SKM-1 (cell line): ENCODE data around the gene SIGLEC1.
A peak's percentile ranks its signal among the peaks of the same experiment; 100 is the strongest.

Experiments
- DNase-seq: peaks from one replicate; lab custom pipeline; 2025; ENCODE audit not compliant: unreplicated experiment; lab: John Stamatoyannopoulos, UW

Gene SIGLEC1

DNA sequence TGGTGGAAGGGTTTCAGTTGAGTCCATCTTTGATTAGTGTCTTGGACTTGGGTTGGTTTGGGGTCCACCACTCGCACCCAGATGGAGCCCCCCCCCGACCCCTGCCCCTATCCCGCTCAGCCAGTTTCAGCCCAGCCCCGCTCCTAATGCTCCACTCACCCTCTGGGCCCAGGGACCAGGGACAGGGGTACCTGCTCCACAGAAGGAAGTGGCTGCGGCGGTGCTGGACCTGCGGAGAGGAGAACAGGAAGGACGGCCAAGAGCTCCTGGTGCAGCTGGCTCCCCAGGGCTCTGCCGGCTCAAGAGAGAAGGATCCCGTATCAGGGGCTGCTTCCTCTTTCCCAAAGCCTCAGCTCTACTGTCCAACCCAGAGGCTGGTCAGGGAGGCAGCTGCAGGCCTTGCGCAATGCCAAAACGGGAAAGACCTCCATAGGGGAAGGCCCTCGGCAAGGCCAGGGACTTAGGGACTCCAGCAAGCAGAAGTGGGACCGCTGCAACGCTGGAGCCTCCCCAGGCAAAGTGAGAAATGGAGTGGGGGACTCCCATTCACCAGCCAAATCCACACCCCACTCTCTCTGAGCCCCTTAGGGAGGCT is at the start of gene SIGLEC1:
SIGLEC1 (minus strand) TSS at position 322 of the 595 bp plus-strand sequence. CDS start 5,472 bp downstream, outside the sequence.
- DNase-seq = peak; percentile 36

DNA sequence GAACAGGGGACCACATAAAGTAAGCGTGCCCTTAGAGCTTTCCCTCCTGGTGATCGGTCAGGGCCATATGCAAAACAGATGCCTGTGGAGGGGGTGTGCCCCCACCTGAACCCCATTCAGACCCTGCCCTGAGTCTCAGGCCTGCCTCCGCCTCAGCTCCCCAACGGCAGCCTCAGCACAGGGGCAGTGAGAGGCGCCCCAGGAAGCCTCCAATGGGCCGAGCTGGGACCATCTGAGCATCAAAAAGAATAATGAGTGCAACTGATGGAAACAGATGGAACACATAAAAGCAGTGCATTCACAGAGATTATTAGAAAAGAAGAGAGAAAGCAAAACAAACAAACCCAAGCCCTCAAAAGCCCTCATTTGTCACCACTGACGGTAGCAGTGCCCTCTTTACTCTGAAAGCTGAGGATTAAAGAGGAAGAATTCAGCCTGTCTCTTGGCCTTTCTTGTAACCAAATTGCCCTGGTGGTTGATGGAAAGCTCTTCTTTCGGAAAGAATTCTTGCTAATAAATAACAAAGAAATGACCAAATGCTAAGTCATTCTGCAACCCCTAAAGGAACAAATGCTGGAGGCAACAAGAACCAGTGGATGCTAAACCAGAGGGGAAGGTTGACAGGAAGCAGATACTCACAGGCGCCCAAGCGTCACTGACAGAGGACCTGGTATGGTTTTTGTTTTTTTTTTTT is 48.4 kb upstream of the SIGLEC1 start:
- DNase-seq = no peak

- no peak for DNase-seq
These were observed 47.5 kb upstream of the SIGLEC1 start for GRCh38 chr20:3759884-3760283.

DNA sequence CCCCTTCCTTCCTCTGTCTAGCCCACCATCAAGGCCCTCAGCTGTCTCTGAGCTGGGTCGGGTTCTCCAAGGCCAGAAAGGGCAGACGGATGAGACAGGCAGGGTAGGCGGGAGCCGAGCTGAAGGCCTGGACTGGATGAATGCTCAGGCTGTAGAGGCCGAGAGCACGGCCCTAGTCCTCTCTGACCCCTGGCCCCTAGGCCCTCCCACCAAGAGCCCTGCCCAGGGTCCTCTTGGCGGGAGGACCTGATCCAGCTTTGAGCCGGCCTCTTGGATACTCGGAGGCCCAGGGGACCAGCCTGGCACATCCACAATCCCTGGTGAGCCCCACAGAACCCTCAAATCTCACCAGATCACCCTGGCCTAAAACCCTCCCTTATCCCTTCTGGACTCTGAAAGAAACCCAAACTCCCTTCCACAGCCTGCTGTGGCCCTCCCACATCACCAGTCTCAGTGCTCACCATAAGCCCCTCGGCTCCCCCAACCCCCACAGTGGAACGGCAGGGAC is 47.0 kb upstream of the SIGLEC1 start:
- no peak for DNase-seq

DNA sequence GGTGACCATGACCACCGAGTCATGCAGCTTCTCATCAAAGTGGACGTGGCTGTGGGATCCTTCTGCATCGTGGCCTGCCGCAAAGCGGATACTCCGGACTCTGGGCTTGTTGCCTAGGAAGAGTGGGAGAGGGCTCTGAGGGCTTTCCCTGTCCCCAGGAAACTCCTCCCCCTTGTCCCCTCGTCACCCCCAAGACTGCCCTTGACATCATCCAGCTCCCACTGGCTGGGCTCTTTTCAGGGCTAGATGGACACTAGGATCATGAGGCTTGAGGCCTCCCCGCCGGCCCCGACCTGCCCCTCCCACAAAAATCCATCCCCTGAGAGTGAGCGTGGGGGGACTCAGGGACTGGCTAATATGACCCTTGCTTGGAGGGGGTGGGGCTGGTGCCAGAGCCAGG is 46.2 kb upstream of the SIGLEC1 start:
- DNase-seq = no peak

- DNase-seq = no peak
These were observed 44.9 kb upstream of the SIGLEC1 start for GRCh38 chr20:3757268-3757667.

DNA sequence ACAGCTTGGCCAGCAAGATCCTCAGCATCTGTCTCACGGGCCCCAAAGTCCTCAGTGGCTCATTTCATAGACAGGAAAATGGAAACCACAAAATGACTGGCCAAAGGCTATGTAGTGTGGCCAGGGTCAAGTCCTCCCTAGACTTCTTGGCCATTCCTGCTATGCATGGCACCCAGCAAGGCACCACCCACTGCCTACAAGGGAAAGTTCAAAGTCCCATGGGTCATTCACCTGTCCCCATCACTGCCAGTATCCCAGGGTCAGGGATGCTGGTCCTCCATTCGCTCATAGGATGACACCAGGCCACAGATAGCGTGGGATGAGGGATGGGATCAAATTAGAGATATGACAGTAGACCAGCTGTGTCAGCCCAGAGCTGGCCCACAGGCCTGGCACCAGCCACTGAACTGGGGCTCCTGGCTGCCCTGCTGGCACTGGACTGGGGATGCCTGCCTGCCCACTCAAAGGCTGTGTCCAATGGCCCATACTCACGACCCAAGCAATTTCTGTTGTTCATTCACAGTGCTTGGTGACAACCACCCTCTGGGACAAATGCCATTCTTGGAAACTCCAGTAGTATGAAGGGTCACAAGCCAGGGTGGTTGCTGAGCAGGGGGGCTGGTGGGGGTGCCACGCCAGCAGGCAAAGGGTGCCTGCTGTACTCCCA is 43.5 kb upstream of the SIGLEC1 start:
- DNase-seq = no peak

GRCh38 chr20:3755269-3755668 is 42.9 kb upstream of the SIGLEC1 start:
- no peak for DNase-seq

GRCh38 chr20:3754276-3754630 is 41.9 kb upstream of the SIGLEC1 start:
- DNase-seq = no peak

DNA sequence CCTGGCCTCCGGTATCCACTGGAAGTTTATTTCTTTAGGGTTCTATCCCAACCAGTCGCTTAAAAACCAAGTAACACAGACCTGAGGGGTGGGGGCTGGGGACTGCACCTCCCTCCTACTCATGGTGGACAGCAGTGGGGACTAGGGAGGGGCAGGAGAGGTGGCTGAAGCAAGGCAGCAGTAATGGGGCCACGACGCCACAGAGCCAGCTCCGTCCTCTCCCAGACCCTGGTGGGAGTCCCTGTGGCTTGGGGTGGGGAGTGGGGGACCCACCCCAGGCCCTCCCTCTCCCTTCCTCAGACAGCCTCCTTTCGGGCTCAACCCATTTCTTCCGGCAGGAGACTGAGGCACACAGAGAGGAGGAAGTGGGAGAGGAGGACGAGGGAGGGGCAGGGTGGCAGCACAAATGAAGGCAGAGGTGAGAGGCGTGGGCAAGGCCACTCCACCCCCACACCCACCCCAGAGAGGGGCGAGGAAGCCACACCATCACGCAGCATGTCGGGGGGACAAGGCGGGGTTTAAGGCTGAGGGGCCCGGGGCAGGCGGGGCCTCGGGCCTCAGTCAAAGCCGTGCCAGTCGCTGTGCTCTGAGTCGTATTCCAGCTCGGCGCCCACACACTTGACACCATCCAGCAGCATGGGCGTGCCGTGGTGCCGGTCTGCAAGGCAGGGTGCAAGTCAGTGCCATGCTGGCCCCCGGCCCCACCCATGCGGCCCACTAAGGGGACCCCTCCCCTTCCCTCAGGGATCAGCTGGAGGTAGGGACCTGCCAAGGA is 41.3 kb upstream of the SIGLEC1 start:
- DNase-seq = no peak

DNA sequence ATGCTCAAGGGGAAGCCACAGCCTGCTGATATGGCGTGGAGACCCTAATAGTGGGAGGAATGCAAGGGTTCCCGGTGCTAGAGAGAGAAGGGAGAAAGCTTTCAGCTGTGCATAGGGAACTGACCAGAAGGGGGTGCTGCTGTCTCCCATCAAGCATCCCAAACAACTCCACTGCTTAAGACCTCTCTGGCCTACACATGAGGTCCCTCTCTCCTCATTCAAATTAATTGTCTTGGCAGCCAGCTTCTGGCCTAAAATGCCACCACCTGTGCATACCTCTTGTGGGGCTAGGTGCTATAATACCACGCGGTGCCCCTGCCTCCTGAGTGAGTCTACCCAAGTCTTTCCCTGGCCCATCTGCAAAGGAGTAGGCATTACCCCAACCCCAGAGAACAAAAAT is 40.7 kb upstream of the SIGLEC1 start:
- peak; percentile 27 for DNase-seq

DNA sequence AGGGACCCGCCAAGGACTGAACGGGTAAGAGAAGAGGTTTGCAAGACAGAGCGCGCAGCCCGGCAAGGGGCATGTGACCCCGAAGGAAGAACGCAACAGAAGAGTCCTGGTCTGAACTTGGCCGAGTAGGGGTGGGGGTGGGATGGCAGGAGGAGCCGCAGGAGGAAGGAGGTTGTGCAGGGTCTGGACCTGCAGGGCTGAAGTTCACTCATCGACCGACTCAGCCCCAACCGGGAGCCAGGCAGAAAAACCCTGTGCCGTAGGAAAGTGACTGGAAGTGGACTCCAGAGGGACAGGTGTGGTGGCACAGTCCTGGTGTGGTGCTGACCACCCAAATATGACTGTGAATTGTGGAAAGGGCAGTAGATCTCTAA is 40.0 kb upstream of the SIGLEC1 start:
- no peak for DNase-seq

GRCh38 chr20:3751675-3752385 is 39.4 kb upstream of the SIGLEC1 start:
- DNase-seq = no peak

DNA sequence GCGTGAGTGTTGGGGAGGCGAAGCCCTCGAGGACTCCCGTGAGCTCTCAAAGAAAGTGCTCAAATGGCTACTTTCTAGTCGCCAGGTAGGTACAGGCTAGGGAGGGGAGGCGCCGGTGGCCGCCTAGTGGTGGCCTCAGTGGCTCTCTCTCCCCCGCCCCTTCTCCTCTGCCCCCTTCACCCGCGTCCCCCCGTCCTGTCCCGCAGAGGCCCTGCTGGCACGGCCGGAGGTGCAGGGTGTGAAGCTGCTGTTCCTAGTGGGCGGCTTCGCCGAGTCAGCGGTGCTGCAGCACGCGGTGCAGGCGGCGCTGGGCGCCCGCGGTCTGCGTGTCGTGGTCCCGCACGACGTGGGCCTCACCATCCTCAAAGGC is 38.9 kb upstream of the SIGLEC1 start:
- no peak for DNase-seq

GRCh38 chr20:3749689-3750531 is 37.5 kb upstream of the SIGLEC1 start:
- no peak for DNase-seq

GRCh38 chr20:3749087-3749688 is 36.8 kb upstream of the SIGLEC1 start:
- DNase-seq = no peak

DNA sequence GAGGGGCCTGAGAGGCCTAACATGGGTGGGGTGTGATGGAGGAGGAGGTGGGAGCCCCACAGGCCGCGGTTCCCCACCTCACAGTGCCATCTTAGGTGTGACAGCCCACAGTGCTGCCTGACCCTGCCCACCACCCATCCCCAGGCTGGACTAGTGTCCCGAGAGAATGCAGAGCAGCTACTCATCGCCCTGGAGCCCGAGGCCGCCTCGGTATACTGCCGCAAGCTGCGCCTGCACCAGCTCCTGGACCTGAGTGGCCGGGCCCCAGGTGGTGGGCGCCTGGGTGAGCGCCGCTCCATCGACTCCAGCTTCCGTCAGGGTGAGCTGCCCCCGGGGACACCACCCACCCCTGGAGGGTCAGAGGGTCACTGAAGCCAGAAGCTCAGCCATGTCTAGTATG is 35.7 kb upstream of the SIGLEC1 start:
- DNase-seq = no peak

- DNase-seq = no peak
These were observed 35.1 kb upstream of the SIGLEC1 start for GRCh38 chr20:3747471-3747870.

GRCh38 chr20:3745686-3746173 is 33.3 kb upstream of the SIGLEC1 start:
- DNase-seq = no peak
